ENCODE measurements around the gene CCL28.
"Not testable (repeated sequence)": the region's sequence is repeated elsewhere in the genome, so short reads cannot be mapped to it uniquely, and the experiment has no call there.

CCL28 gene

GRCh38 chr5:43409809-43410271 lies 2.4 kb downstream of the CCL28 start:
- DNase-seq = no peak

- not testable (repeated sequence) for DNase-seq
These were observed 9.6 kb downstream of the CCL28 start for GRCh38 chr5:43402524-43403066.

GRCh38 chr5:43401827-43402226 lies 10.4 kb downstream of the CCL28 start:
- DNase-seq = no peak

- no peak for DNase-seq
These were observed 12.1 kb downstream of the CCL28 start for GRCh38 chr5:43400082-43400481.

- peak; percentile 47 for DNase-seq
These were observed 15.4 kb downstream of the CCL28 start for GRCh38 chr5:43396762-43397304.

- DNase-seq = peak; percentile 52
These were observed 21.7 kb downstream of the CCL28 start for GRCh38 chr5:43390471-43390870.

GRCh38 chr5:43389679-43390329 lies 22.4 kb downstream of the CCL28 start:
- peak; percentile 95 for DNase-seq

- no peak for DNase-seq
These were observed 25.2 kb downstream of the CCL28 start for GRCh38 chr5:43386960-43387362.

- DNase-seq = peak; percentile 42
These were observed 35.6 kb downstream of the CCL28 start for GRCh38 chr5:43376496-43377140.

- DNase-seq = peak; percentile 8
These were observed 40.4 kb downstream of the CCL28 start for GRCh38 chr5:43371821-43372220.

DNA sequence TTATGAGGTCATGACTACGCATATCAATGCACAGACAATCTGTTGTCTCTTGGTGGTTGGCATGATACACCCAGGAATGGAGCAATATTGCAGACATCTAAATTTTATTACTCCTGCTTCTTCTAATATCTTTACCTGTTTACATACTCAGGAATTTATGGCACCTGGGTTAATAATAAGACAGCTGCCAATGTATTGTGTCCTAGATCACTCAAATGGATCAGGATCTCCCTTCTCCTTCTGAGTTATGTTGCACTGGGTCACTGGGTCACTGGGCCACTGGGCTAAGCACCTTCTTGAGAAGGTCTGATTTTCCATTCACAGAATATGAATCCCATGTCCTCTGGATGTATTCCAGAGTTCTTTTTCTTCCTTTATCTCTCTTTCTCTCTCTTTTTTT lies 41.8 kb downstream of the CCL28 start:
- no peak for DNase-seq

- DNase-seq = no peak
These were observed 42.5 kb downstream of the CCL28 start for GRCh38 chr5:43369651-43370050.

- no peak for DNase-seq
These were observed 44.1 kb downstream of the CCL28 start for GRCh38 chr5:43367909-43368669.

GRCh38 chr5:43367453-43367852 lies 44.7 kb downstream of the CCL28 start:
- DNase-seq = no peak

- DNase-seq = not testable (repeated sequence)
These were observed 45.4 kb downstream of the CCL28 start for GRCh38 chr5:43366680-43367246.

DNA sequence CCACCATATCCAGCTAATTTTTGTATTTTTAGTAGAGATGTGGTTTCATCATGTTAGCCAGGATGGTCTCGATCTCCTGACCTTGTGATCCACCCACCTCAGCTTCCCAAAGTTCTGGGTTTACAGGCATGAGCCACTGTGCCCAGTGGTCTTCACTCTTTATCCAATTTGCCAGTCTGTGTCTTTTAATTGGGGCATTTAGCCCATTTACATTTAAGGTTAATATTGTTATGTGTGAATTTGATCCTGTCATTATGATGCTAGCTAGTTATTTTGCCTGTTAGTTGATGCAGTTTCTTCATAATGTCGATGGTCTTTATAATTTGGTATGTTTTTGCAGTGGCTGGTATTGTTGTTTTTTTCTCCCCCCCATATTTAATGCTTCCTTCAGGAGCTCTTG lies 47.0 kb downstream of the CCL28 start:
- DNase-seq = not testable (repeated sequence)

DNA sequence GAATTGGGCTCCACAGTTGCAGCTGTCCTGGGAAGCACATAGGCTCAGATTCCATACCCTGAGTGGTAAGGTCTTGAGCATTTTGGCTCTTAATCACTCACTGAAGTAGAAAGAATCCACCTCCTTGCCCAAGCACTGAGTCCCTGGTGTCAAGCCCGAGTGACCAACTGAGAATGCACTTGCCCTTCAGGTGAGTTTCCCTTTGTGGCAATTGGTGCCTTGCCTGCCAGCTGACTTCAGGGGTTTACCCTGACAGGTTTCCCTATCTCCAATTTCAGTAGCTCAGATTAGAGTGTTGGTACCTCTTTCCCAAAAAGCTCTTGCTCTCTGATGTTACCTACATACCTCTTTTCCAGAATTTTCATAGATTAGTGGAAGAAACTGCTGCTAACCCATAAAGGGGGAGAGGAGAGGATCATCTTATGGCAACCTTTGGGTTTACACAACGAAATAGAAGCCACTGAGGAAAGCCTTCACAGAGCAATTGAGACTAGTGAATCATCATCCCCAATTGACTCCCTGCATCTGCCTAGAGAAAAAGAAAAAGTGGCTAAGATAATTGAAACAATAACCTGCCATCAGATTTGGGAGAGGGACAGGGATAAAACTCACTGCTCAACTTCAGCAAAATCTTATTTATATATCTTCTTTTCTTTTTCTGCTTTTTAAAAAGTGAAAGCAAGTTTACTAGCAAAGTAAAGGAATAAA lies 48.6 kb downstream of the CCL28 start:
- DNase-seq = no peak

DNA sequence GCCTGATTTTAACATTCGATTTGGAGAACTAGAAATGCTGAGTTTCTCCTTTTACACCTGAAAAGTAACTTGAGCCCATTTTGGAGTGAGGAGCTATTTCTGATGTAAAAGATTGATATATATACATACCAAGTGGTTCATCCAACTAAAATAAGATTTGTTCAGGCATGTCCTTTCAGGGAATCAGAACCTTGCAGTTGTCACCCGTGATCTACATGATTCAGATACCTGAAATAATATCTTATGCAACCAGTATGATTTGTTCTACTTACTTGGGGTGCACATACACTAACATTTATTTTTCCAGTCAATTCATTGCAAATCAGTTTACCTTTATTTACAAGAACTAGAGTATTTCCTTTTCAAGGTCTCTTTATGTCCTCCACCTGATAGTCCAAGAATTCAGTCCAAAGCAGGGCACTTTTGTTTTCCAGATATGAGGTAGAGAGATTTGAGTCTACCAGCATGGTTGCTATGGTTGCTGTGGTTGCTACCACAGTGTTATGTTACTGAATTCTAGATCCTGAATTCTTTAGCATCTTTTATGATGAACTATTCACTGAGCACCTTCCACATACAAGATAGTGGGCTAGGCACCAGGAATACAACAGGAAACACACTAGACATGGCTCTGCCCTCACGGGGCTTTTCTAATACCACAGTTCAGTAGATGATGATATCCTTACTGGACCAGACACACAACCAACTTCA lies 49.3 kb downstream of the CCL28 start:
- no peak for DNase-seq

GRCh38 chr5:43358726-43359125 lies 53.5 kb downstream of the CCL28 start:
- DNase-seq = no peak

DNA sequence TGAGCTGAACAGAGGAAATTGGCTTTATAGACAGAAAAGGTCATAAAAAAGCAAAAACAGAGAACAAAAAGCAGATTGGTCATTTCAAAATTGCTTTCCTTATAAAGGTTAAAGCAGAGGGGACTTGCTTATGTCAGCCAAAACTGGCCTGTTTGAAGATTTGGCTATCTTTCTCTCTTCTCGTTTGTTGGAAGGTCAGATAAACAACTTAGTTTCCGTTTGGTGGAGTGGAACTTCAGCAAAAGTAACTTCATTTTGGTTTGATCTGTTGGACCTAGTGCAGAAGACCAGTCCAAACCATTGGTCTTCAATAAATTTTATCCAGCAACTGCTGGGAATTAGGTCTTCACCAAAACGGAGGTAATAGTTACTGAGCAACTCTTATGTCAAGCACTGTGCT lies 53.9 kb downstream of the CCL28 start:
- no peak for DNase-seq

DNA sequence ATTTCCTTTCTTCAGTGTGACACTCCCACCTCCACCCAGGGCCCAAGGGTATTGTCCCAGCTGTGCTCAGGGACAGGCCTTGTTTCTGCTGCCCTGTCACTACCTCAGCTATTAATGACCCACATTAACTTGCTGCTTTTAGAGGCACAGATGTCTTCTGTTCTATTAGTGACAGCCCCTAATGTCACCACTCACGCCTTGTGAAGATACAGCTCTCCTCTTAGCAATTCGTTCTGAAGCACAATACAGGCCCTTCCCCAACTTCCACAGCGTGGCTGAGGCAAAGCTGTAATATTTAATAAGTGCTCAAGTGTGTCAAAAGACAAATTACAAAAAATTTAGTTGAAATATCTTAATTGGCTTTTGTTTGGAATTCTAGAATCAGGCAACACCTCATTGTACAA lies 54.3 kb downstream of the CCL28 start:
- no peak for DNase-seq

- no peak for DNase-seq
These were observed 55.1 kb downstream of the CCL28 start for GRCh38 chr5:43357067-43357466.
